Measurements from ENCODE around the gene AEBP2.

DNA sequence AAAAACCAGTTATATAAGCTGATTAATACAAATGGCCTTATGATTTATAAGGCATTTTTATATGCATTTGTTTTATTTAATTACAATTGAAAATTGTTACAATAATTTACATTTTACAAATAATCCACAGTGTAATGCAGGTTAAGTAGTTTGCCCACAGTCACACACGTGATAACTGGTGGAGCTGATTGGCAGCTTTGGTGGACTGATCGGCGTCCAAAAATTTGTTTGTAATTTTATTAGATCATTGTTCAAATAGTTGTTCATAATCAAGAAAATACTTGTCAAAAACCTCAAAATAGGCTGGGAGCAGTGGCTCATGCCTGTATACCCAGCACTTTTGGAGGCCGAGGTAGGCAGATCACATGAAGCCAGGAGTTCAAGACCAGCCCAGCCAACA is 59.7 kb downstream of the AEBP2 start:
- TF ChIP-seq, protein P1, sequence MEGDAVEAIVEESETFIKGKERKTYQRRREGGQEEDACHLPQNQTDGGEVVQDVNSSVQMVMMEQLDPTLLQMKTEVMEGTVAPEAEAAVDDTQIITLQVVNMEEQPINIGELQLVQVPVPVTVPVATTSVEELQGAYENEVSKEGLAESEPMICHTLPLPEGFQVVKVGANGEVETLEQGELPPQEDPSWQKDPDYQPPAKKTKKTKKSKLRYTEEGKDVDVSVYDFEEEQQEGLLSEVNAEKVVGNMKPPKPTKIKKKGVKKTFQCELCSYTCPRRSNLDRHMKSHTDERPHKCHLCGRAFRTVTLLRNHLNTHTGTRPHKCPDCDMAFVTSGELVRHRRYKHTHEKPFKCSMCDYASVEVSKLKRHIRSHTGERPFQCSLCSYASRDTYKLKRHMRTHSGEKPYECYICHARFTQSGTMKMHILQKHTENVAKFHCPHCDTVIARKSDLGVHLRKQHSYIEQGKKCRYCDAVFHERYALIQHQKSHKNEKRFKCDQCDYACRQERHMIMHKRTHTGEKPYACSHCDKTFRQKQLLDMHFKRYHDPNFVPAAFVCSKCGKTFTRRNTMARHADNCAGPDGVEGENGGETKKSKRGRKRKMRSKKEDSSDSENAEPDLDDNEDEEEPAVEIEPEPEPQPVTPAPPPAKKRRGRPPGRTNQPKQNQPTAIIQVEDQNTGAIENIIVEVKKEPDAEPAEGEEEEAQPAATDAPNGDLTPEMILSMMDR (IDR thresholded peaks at IDR 0.05): no peak
- TF ChIP-seq POLR2A (IDR thresholded peaks at IDR 0.05): no peak
- no peak for TF ChIP-seq EP300 (IDR thresholded peaks at IDR 0.05)
- no peak for TF ChIP-seq POLR2AphosphoS5 (IDR thresholded peaks at IDR 0.05)

Data from gastroesophageal sphincter (tissue), 3 donors.